SK-N-SH (cell line): ENCODE data around the gene HAUS3. TPM values are rescaled to one million over a fixed set of nuclear protein-coding genes. Genes with fewer than 3 reads are reported as not detected.

Experiments
- CTCF ChIA-PET: fragments of 300-600, 350-600 bp; formaldehyde crosslinking; extraction: SDS; loops from one replicate; lab custom pipeline; 2021; lab: Yijun Ruan, JAX
- POLR2A ChIA-PET: fragments of 350-600 bp; sonication (Branson Sonifier 250); formaldehyde crosslinking; extraction: SDS; loops from one replicate; lab custom pipeline; 2020; ENCODE audit warnings: antibody characterized with exemption, inconsistent platforms; lab: Yijun Ruan, JAX
- DNase-seq: peaks from one replicate; pipeline ENCODE4 v3.0.0; 2012
- H2AFZ ChIP-seq: fragments of 200-600 bp; sonication (generic); 2 replicates; pipeline ENCODE4 v1.8.1; 2016; ENCODE audit warnings: antibody characterized with exemption, mild to moderate bottlenecking, low read depth
- H3F3A ChIP-seq: fragments of 200-600 bp; sonication (generic); replicated peaks from 2 replicates; pipeline ENCODE3; 2016; ENCODE audit warnings: antibody characterized with exemption, mild to moderate bottlenecking; ENCODE audit not compliant: insufficient read depth
- H3K27ac ChIP-seq, 2 experiments: fragments of 200-500 bp in 1 of 2; fragments of 200-600 bp in 1 of 2; sonication (Bioruptor generic) in 1 of 2; sonication (generic), shearing (Covaris generic) in 1 of 2; 2 replicates each; pipeline versions ENCODE4 v1.5.1 to v1.6.1; 2014 to 2016; ENCODE audit warnings: low read depth in 2 of 2, inconsistent platforms in 1 of 2, low read length in 1 of 2, mild to moderate bottlenecking in 1 of 2, mixed read lengths in 1 of 2
- H3K27me3 ChIP-seq: fragments of 200-600 bp; sonication (generic), shearing (Covaris generic); 2 replicates; pipeline ENCODE4 v1.6.1; 2016; ENCODE audit warnings: mixed run types; ENCODE audit not compliant: insufficient read depth
- H3K36me3 ChIP-seq, 2 experiments: fragments of 200-500 bp in 1 of 2; fragments of 200-600 bp in 1 of 2; sonication (Bioruptor generic) in 1 of 2; sonication (generic) in 1 of 2; replicated peaks in 1 of 2; 2 replicates each; pipeline versions ENCODE3 to v1.5.1; 2014 to 2016; ENCODE audit warnings: low read length in 1 of 2, mild to moderate bottlenecking in 1 of 2; ENCODE audit not compliant: insufficient read depth in 2 of 2, control insufficient read depth in 1 of 2
- H3K4me1 ChIP-seq, 2 experiments: fragments of 200-500 bp in 1 of 2; fragments of 200-600 bp in 1 of 2; sonication (Bioruptor generic) in 1 of 2; sonication (generic), shearing (Covaris generic) in 1 of 2; 2 replicates each; pipeline versions ENCODE4 v1.5.1 to v1.6.1; 2014 to 2016; ENCODE audit warnings: low read depth in 1 of 2, low read length in 1 of 2, mixed run types in 1 of 2; ENCODE audit not compliant: insufficient read depth in 2 of 2, control insufficient read depth in 1 of 2
- H3K4me2 ChIP-seq: fragments of 200-600 bp; sonication (generic), shearing (Covaris generic); 2 replicates; pipeline ENCODE4 v1.6.1; 2017; ENCODE audit warnings: mixed run types
- H3K4me3 ChIP-seq, 2 experiments: fragments of 200-500 bp in 1 of 2; fragments of 200-600 bp in 1 of 2; sonication (Bioruptor generic) in 1 of 2; sonication (generic), shearing (Covaris generic) in 1 of 2; 2 replicates each; pipeline versions ENCODE4 v1.5.1 to v1.8.1; 2014 to 2016; ENCODE audit warnings: low read depth in 2 of 2, inconsistent platforms in 1 of 2, low read length in 1 of 2, mild to moderate bottlenecking in 1 of 2, mixed read lengths in 1 of 2, moderate library complexity in 1 of 2
- H3K79me2 ChIP-seq: fragments of 200-600 bp; sonication (generic); 2 replicates; pipeline ENCODE4 v1.8.1; 2017; ENCODE audit warnings: mild to moderate bottlenecking; ENCODE audit not compliant: insufficient read depth
- H3K9ac ChIP-seq: fragments of 200-600 bp; sonication (generic); 2 replicates; pipeline ENCODE4 v1.6.1; 2017; ENCODE audit warnings: mixed run types
- H3K9me2 ChIP-seq: fragments of 200-600 bp; sonication (generic); 2 replicates; pipeline ENCODE4 v1.6.1; 2017; ENCODE audit warnings: mixed run types
- H3K9me3 ChIP-seq: fragments of 200-600 bp; sonication (generic); 2 replicates; pipeline ENCODE4 v1.6.1; 2017; ENCODE audit warnings: mixed run types, mild to moderate bottlenecking, moderate library complexity
- H4K20me1 ChIP-seq: fragments of 200-600 bp; sonication (generic); 2 replicates; pipeline ENCODE4 v1.6.1; 2017; ENCODE audit warnings: mild to moderate bottlenecking, mixed run types; ENCODE audit not compliant: insufficient read depth
- EP300 ChIP-seq, 2 experiments: IDR thresholded peaks; 2 replicates each; pipeline versions ENCODE4 v1.4.0 to v1.6.1; 2012; ENCODE audit warnings: borderline replicate concordance in 1 of 2, low read depth in 1 of 2, low read length in 1 of 2
- FOSL2 ChIP-seq: IDR thresholded peaks from 2 replicates; pipeline ENCODE4 v1.4.0; 2012; ENCODE audit warnings: low read depth, mild to moderate bottlenecking, moderate library complexity, borderline replicate concordance
- FOXM1 ChIP-seq: IDR thresholded peaks from 2 replicates; pipeline ENCODE4 v1.4.0; 2012; ENCODE audit warnings: low read depth, mild to moderate bottlenecking
- JUND ChIP-seq: IDR thresholded peaks from 2 replicates; pipeline ENCODE4 v1.4.0; 2012
- MXI1 ChIP-seq: IDR thresholded peaks from 2 replicates; pipeline ENCODE4 v1.6.1; 2012; ENCODE audit warnings: mild to moderate bottlenecking, low read depth, low read length, improper control_type of control experiment
- NRF1 ChIP-seq: IDR thresholded peaks from 2 replicates; pipeline ENCODE4 v1.6.1; 2012; ENCODE audit warnings: low read depth, mild to moderate bottlenecking, low read length
- POLR2AphosphoS5 ChIP-seq: IDR thresholded peaks from 2 replicates; pipeline ENCODE4 v1.6.1; 2012; ENCODE audit warnings: low read depth, low read length
- RAD21 ChIP-seq: IDR thresholded peaks from 2 replicates; pipeline ENCODE4 v1.6.1; 2012; ENCODE audit warnings: mild to moderate bottlenecking, low read length
- RCOR1 ChIP-seq: fragments of 150-350 bp; IDR thresholded peaks from 2 replicates; pipeline ENCODE4 v1.6.1; 2017; ENCODE audit warnings: antibody characterized with exemption, low read length
- RFX5 ChIP-seq: IDR thresholded peaks from 2 replicates; pipeline ENCODE4 v1.6.1; 2012; ENCODE audit warnings: mild to moderate bottlenecking, improper control_type of control experiment, low read length
- SIN3A ChIP-seq: IDR thresholded peaks from 2 replicates; pipeline ENCODE4 v1.6.1; 2012; ENCODE audit warnings: low read depth, mild to moderate bottlenecking, low read length, moderate library complexity, borderline replicate concordance
- SMC3 ChIP-seq: IDR thresholded peaks from 2 replicates; pipeline ENCODE4 v1.6.1; 2012; ENCODE audit warnings: low read depth, low read length, improper control_type of control experiment
- TAF1 ChIP-seq: IDR thresholded peaks from 2 replicates; pipeline ENCODE4 v1.6.1; 2012; ENCODE audit warnings: low read depth, mild to moderate bottlenecking, low read length, moderate library complexity, borderline replicate concordance
- TEAD4 ChIP-seq: IDR thresholded peaks from 2 replicates; pipeline ENCODE4 v1.4.0; 2012; ENCODE audit warnings: mild to moderate bottlenecking, borderline replicate concordance; ENCODE audit not compliant: insufficient read depth
- YY1 ChIP-seq: IDR thresholded peaks from 2 replicates; pipeline ENCODE4 v1.4.0; 2012; ENCODE audit warnings: low read depth, mild to moderate bottlenecking
- WGBS: methylation state at CpG from one replicate; pipeline ENCODE4 v1.1.6; 2017; ENCODE audit warnings: low lambda C conversion rate; 5-methylcytosine and 5-hydroxymethylcytosine counted together
- polyA plus RNA-seq, 3 experiments: library from polyadenylated mRNA; depleted of rRNA; stranded (reverse); fragments of >200 nt; gene quantifications; 2 replicates each; pipeline ENCODE4 v1.2.3, GENCODE V29; 2012
- TF ChIP-seq, protein P1 (sequence below): fragments of 150-350 bp; IDR thresholded peaks from 2 replicates; pipeline ENCODE4 v1.6.1; 2017; ENCODE audit warnings: antibody characterized with exemption, low read length, low read depth, borderline replicate concordance
- TF ChIP-seq, protein P2 (sequence below): fragments of 150-350 bp; IDR thresholded peaks from 2 replicates; pipeline ENCODE4 v1.6.1; 2016; ENCODE audit warnings: mild to moderate bottlenecking, low read depth, low read length
- TF ChIP-seq, protein P3 (sequence below): IDR thresholded peaks from 2 replicates; pipeline ENCODE4; 2012
- TF ChIP-seq, protein P4 (sequence below): IDR thresholded peaks from 2 replicates; pipeline ENCODE4 v1.4.0; 2012; ENCODE audit warnings: low read depth, borderline replicate concordance

HAUS3 gene
- polyA plus RNA-seq, 1 of the 3 experiments (the other 2 are of a cell fraction), result 6.3 TPM

DNA sequence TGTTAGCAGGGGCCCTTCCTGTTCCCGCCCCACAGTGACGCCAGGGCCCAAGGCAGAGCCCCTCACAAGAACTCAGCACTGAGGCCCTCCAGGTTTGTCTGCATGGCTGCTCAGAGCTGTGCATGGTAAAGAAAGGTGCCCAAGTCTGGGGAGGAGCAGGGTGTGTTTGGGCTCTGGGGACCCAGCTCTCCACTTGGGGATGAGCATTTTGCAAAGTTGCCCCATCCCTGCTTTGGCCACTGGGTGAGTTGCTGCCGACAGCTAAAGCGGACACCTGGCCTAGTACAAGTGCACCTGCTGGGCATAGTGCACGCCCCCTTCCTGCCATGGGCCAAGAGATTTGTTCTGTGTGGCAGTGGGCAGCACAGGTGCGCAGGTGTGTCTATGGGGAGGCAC lies 22.0 kb upstream of the HAUS3 start:
- Histone ChIP-seq H3K9me2 (no peaks in the 10 kb centered on the region), H2AFZ (no peak overlapping the region), H4K20me1 (peaks cover 17% of the 10 kb centered on the region), H3K9ac (no peak overlapping the region), H3K36me3 (peaks cover 0 to 6% of the 10 kb centered on the region in 2 experiments), H3K79me2 (peaks cover 24% of the 10 kb centered on the region)
- 88% methylated on average over 2 of the region's 6 CpGs for WGBS
- no peak for DNase-seq
- TF ChIP-seq, protein P1, sequence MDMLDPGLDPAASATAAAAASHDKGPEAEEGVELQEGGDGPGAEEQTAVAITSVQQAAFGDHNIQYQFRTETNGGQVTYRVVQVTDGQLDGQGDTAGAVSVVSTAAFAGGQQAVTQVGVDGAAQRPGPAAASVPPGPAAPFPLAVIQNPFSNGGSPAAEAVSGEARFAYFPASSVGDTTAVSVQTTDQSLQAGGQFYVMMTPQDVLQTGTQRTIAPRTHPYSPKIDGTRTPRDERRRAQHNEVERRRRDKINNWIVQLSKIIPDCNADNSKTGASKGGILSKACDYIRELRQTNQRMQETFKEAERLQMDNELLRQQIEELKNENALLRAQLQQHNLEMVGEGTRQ, result no peak
- TF ChIP-seq JUND (no peak), TEAD4 (no peak), TAF1 (no peak), MXI1 (no peak), YY1 (no peak), EP300 (IDR thresholded peaks at IDR 0.05; ENCODE audit: borderline replicate concordance in 1 of 2, low read depth in 1 of 2, low read length in 1 of 2) (no peak), SMC3 (no peak), FOXM1 (no peak), FOSL2 (no peak), POLR2AphosphoS5 (no peak)
- TF ChIP-seq, protein P2, sequence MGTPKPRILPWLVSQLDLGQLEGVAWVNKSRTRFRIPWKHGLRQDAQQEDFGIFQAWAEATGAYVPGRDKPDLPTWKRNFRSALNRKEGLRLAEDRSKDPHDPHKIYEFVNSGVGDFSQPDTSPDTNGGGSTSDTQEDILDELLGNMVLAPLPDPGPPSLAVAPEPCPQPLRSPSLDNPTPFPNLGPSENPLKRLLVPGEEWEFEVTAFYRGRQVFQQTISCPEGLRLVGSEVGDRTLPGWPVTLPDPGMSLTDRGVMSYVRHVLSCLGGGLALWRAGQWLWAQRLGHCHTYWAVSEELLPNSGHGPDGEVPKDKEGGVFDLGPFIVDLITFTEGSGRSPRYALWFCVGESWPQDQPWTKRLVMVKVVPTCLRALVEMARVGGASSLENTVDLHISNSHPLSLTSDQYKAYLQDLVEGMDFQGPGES, result no peak
- TF ChIP-seq, protein P3, sequence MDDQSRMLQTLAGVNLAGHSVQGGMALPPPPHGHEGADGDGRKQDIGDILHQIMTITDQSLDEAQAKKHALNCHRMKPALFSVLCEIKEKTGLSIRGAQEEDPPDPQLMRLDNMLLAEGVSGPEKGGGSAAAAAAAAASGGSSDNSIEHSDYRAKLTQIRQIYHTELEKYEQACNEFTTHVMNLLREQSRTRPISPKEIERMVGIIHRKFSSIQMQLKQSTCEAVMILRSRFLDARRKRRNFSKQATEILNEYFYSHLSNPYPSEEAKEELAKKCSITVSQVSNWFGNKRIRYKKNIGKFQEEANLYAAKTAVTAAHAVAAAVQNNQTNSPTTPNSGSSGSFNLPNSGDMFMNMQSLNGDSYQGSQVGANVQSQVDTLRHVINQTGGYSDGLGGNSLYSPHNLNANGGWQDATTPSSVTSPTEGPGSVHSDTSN, result no peak
- TF ChIP-seq, all 33 proteins: peak for 0
- no peak overlapping the region; a peak in 1 of 4 replicates for H3K27ac ChIP-seq
- peaks cover 5 to 56% of the 10 kb centered on the region in 2 experiments; a peak in 2 of 4 replicates for H3K4me1 ChIP-seq
- POLR2A ChIA-PET, result no interaction called here
- no peaks in the 10 kb centered on the region for H3F3A ChIP-seq
- no peaks in the 10 kb centered on the region for H3K27me3 ChIP-seq
- no peak overlapping the region for H3K4me3 ChIP-seq
- CTCF ChIA-PET, result interaction anchor here (1.3 to 1.5 kb wide), 2 partner anchors 172 to 198 kb away, joined by 3 read pairs; no protein-coding TSS in a partner anchor
- H3K9me3 ChIP-seq, result no peaks in the 10 kb centered on the region
- no peak overlapping the region for H3K4me2 ChIP-seq

DNA sequence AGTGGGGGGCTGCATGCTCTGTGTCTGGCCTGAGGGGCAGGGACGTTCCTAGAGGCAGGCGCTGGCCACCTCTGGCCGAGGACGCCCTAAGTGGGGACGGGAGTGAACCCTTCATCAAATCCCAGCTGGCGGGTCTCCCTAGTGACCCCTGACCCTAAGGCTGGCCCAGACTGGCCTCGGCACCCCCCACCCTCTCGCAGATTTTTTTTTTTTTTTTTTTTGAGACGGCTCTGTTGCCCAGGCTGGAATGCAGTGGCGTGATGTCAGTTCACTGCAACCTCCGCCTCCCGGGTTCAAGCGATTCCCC lies 21.0 kb upstream of the HAUS3 start:
- no peak for DNase-seq
- peaks cover 0 to 14% of the 10 kb centered on the region in 2 experiments for H3K36me3 ChIP-seq
- POLR2A ChIA-PET, result no interaction called here

More for the DNA sequence above, 21.0 kb upstream of the HAUS3 start:
- Histone ChIP-seq H3K79me2 (peaks cover 29% of the 10 kb centered on the region), H4K20me1 (peaks cover 27% of the 10 kb centered on the region), H3K27me3 (no peaks in the 10 kb centered on the region), H3K9ac (peak overlapping the region; percentile 80), H3F3A (no peaks in the 10 kb centered on the region)
- TF ChIP-seq SMC3, result no peak
- no peak for TF ChIP-seq NRF1
- TF ChIP-seq, protein P2, result no peak
- TF ChIP-seq, protein P3, result no peak
- TF ChIP-seq RFX5, result no peak
- TF ChIP-seq TEAD4, result no peak
- TF ChIP-seq FOXM1, result no peak
- no peak for TF ChIP-seq RAD21
- no peak for TF ChIP-seq SIN3A
- no peak for TF ChIP-seq RCOR1
- TF ChIP-seq, protein P4, sequence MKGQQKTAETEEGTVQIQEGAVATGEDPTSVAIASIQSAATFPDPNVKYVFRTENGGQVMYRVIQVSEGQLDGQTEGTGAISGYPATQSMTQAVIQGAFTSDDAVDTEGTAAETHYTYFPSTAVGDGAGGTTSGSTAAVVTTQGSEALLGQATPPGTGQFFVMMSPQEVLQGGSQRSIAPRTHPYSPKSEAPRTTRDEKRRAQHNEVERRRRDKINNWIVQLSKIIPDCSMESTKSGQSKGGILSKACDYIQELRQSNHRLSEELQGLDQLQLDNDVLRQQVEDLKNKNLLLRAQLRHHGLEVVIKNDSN, result no peak
- TF ChIP-seq, all 33 proteins: peak for 0
- Histone ChIP-seq H3K4me1 (peaks cover 5 to 59% of the 10 kb centered on the region in 2 experiments; a peak in 2 of 4 replicates), H3K4me2 (peak overlapping the region; percentile 96), H3K9me3 (no peaks in the 10 kb centered on the region), H3K9me2 (no peaks in the 10 kb centered on the region), H3K4me3 (peak overlapping the region; percentile 65 to 74), H2AFZ (peak overlapping the region; percentile 74; the same call in 1 of the 2 replicates), H3K27ac (peak overlapping the region; percentile 81 to 98)
- CTCF ChIA-PET, result interaction anchor here (0.6 to 1.5 kb wide), 2 partner anchors 168 to 199 kb away, joined by 3 read pairs; no protein-coding TSS in a partner anchor
- WGBS, result 73% methylated on average over 11 of the region's 13 CpGs
